IPS DF 6.9 (cell line): ENCODE results near the gene RICTOR.

Source experiments
- DNase-seq: peaks from one replicate; pipeline ENCODE4 v3.0.0-alpha.2; 2013; ENCODE audit warnings: low read depth, low spot score
- H3K27ac ChIP-seq: one replicate; pipeline ENCODE4 v1.5.1; 2013; ENCODE audit warnings: low read length, control low read depth
- H3K27me3 ChIP-seq: 2 replicates; pipeline ENCODE4 v1.6.1; 2013; ENCODE audit warnings: mild to moderate bottlenecking, low read length; ENCODE audit not compliant: control insufficient read depth, insufficient read depth
- H3K36me3 ChIP-seq: 2 replicates; pipeline ENCODE4 v1.6.1; 2013; ENCODE audit warnings: low read length; ENCODE audit not compliant: control insufficient read depth, insufficient read depth
- H3K4me1 ChIP-seq: 2 replicates; pipeline ENCODE4 v1.6.1; 2013; ENCODE audit warnings: low read length; ENCODE audit not compliant: control insufficient read depth, insufficient read depth
- H3K4me3 ChIP-seq: 2 replicates; pipeline ENCODE4 v1.5.1; 2013; ENCODE audit warnings: mild to moderate bottlenecking, low read length
- H3K9me3 ChIP-seq: 2 replicates; pipeline ENCODE4 v1.6.1; 2013; ENCODE audit warnings: low read length, inconsistent platforms; ENCODE audit not compliant: control insufficient read depth, insufficient read depth
- WGBS: extraction: QIAGEN DNeasy Blood & Tissue Kit; methylation state at CpG from one replicate; pipeline ENCODE4 v1.1.7; 2013; ENCODE audit warnings: mixed read lengths, missing lambda C conversion rate; ENCODE audit not compliant: insufficient read length, insufficient coverage; 5-methylcytosine and 5-hydroxymethylcytosine counted together

RICTOR gene

DNA sequence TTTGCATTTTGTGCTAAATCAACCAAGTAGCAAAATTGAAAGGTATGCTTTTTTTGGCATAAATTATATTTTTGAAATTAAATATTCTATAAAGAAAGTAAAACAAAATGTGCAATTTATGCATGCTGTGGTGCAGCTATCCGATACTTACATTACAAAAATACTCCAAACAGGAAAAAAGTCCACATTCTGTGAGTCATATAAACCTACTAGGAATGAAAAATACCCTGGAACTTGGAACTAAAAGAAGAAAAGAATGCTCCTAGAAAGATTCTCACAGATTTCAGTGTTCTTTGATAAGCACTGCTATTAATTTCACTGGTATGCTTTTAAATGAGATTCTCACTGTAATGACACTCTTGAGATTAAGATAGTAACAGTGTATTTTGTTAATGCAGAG lies 135.8 kb downstream of the RICTOR start:
- H3K4me1 ChIP-seq = no peaks in the 10 kb centered on the region
- H3K9me3 ChIP-seq = no peaks in the 10 kb centered on the region
- DNase-seq = no peak
- H3K27me3 ChIP-seq = no peaks in the 10 kb centered on the region
- no peak overlapping the region for H3K4me3 ChIP-seq
- WGBS = no CpG with 5 or more reads among the region's 1 CpG
- H3K36me3 ChIP-seq = no peaks in the 10 kb centered on the region
- no peak overlapping the region for H3K27ac ChIP-seq

DNA sequence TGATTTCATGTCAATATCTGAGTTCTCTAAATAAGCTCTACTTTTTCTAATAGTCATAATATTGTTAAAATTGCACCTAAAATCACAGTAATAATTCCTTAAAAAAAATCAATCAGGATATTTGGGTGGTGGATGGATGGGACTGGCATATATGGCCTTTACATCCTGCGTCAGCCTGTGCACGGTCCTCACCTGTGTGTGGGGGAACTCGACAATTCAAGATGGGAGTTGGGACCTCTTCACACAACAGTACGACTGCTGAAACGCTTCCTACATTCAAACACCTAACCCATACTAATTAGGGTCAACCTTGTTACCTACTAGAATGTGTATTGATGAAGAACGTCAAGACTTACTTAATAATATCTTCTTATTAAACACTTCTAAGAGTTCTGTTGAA lies 137.9 kb downstream of the RICTOR start:
- Histone ChIP-seq H3K27me3 (no peaks in the 10 kb centered on the region), H3K4me3 (no peak overlapping the region), H3K36me3 (no peaks in the 10 kb centered on the region), H3K4me1 (no peaks in the 10 kb centered on the region), H3K9me3 (no peaks in the 10 kb centered on the region), H3K27ac (no peak overlapping the region)
- DNase-seq = no peak
- WGBS = no CpG with 5 or more reads among the region's 6 CpGs

DNA sequence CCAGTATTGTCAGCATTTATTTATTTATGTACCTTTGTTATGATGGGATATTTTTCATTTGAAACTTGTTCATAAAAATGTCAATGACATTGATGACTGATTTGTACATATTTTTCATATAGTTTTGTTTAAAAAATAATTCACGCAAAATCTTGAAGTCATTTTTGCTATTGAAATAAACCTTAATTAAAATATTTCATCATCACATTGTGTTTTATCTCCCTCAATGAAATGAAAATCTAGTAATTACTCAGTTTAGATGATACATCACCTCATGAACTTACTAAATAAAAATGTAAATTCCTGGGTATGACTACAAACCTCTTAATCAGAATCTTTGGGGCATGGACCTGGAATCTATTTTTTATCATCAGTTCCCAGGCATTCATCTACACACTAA lies 138.8 kb downstream of the RICTOR start:
- DNase-seq = no peak
- H3K27ac ChIP-seq = no peak overlapping the region
- no peak overlapping the region for H3K4me3 ChIP-seq
- WGBS = no CpG with 5 or more reads among the region's 1 CpG
- no peaks in the 10 kb centered on the region for H3K4me1 ChIP-seq
- H3K36me3 ChIP-seq = no peaks in the 10 kb centered on the region
- H3K27me3 ChIP-seq = no peaks in the 10 kb centered on the region
- no peaks in the 10 kb centered on the region for H3K9me3 ChIP-seq

DNA sequence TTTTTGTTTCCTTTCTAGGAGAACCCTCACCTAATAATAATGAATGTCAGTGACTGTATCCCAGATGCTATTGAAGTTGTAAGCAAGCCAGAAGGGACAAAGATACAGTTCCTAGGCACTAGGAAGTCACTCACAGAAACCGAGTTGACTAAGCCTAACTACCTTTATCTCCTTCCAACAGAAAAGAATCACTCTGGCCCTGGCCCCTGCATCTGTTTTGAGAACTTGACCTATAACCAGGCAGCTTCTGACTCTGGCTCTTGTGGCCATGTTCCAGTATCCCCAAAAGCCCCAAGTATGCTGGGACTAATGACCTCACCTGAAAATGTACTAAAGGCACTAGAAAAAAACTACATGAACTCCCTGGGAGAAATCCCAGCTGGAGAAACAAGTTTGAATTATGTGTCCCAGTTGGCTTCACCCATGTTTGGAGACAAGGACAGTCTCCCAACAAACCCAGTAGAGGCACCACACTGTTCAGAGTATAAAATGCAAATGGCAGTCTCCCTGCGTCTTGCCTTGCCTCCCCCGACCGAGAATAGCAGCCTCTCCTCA lies 141.3 kb downstream of the RICTOR start:
- H3K9me3 ChIP-seq = no peaks in the 10 kb centered on the region
- H3K27me3 ChIP-seq = no peaks in the 10 kb centered on the region
- no peak overlapping the region for H3K27ac ChIP-seq
- no peak overlapping the region for H3K4me3 ChIP-seq
- no peak for DNase-seq
- no peaks in the 10 kb centered on the region for H3K4me1 ChIP-seq
- H3K36me3 ChIP-seq = no peaks in the 10 kb centered on the region
- WGBS = no CpG with 5 or more reads among the region's 4 CpGs

DNA sequence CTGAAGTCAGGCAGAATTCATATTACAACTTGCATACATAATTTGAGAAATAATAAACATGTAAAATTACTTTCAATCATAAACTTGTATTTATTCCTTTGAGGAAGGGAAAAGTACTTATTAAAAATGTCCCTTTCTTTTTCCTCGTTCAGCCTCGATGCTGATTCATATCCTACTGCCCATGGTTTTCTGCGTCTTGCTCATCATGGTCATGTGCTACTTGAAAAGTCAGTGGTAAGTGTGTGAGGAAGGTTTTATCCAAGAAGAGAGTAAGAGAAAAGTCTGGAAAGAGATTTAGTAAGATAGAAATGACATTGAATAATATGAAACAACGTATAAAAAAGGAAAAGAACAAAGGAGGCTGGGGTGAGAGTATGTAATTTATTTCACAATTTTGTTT lies 142.5 kb downstream of the RICTOR start:
- no CpG with 5 or more reads among the region's 4 CpGs for WGBS
- Histone ChIP-seq H3K4me1 (no peaks in the 10 kb centered on the region), H3K27me3 (no peaks in the 10 kb centered on the region), H3K36me3 (no peaks in the 10 kb centered on the region), H3K9me3 (no peaks in the 10 kb centered on the region), H3K27ac (no peak overlapping the region), H3K4me3 (no peak overlapping the region)
- DNase-seq = no peak

DNA sequence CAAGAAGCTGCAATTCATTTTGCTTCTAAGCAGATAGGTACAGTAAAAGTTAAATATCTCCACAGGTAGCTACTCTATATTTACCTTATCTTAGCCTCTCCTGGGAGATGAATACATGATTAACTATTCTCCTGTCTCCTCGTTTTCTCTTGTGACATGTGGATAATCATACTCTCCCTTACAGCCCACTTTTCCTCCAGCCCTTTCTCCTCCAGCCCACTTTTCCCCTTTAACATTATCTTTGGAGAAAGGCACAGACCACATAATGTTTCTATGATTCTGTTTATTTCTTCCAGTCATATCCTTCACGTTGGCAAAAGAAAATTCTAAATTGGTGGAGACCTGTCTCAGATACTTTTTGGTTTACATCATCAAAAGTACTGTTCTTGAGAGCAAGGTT lies 144.4 kb downstream of the RICTOR start:
- Histone ChIP-seq H3K4me3 (no peak overlapping the region), H3K4me1 (no peaks in the 10 kb centered on the region), H3K36me3 (no peaks in the 10 kb centered on the region), H3K9me3 (no peaks in the 10 kb centered on the region), H3K27me3 (no peaks in the 10 kb centered on the region), H3K27ac (no peak overlapping the region)
- WGBS = no CpG with 5 or more reads among the region's 2 CpGs
- no peak for DNase-seq

DNA sequence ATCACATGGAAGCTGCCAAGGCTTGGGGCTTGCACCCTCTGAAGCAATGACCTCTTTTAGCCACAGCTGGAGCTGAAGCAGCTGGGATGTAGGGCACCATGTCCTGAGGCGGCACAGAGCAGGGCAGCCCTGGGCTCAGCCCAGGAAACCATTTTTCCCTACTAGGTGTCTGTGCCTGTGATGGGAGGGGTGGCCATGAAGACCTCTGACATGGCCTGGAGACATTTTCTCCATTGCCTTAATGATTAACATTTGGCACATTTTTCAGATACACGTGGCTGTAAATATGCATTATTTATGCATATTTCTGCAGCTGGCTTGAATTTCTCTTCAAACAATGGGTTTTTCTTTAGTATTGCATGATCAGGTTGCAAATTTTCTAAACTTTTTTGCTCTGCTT lies 146.7 kb downstream of the RICTOR start:
- no peak for DNase-seq
- H3K4me1 ChIP-seq = no peaks in the 10 kb centered on the region
- no peaks in the 10 kb centered on the region for H3K9me3 ChIP-seq
- no CpG with 5 or more reads among the region's 2 CpGs for WGBS
- no peak overlapping the region for H3K4me3 ChIP-seq
- H3K27ac ChIP-seq = no peak overlapping the region
- no peaks in the 10 kb centered on the region for H3K27me3 ChIP-seq
- no peaks in the 10 kb centered on the region for H3K36me3 ChIP-seq

DNA sequence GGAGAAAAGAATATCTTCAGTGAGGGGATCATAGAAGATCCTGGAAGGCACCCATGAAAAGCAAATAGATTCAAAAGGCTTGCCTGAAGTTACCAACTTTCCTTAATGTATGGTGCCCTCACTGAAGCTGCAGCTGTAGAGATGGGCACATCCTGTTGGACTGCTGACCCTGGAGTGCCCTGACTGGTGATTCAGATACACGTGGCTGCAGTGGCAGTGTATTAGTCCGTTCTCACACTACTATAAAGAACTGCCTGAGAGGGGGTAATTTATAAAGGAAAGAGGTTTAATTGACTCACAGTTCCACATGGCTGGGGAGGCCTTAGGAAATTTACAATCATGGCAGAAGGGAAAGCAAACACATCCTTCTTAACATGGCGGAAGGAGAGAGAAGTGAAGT lies 148.1 kb downstream of the RICTOR start:
- DNase-seq = no peak
- H3K9me3 ChIP-seq = no peaks in the 10 kb centered on the region
- H3K36me3 ChIP-seq = no peaks in the 10 kb centered on the region
- H3K4me3 ChIP-seq = no peak overlapping the region
- no peaks in the 10 kb centered on the region for H3K27me3 ChIP-seq
- no peaks in the 10 kb centered on the region for H3K4me1 ChIP-seq
- WGBS = no CpG with 5 or more reads among the region's 3 CpGs
- H3K27ac ChIP-seq = no peak overlapping the region

DNA sequence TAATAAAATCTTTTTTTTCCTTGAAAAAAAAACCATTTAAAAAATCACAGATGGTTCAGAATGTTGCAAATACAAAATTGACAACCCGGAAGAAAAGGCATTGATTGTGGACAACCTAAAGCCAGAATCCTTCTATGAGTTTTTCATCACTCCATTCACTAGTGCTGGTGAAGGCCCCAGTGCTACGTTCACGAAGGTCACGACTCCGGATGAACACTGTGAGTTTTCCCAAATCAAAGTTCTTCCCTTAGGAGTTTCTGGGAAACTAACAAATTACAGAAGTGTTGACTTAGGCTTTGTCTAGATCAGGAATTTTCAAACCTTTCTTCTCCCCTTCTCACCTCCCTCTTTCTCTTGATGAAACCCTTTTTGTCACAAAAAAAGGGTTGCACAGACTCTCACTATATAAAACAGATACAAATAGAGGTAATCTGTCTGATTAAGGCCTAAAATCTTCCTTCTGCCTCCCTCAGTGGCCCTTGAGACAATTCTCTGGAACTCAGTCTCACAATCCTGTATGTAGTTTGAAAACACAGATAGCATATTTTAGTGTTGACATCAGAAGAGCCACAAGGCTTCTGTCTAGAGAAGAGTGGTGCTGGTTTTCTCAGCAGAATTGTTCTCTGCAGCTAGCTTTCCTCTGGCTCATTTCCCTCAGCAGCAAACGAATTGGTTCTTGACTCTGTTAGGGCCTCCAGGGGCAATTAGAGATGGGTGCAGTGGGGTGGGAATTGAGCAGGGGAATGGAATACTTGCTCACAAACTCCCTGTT lies 148.9 kb downstream of the RICTOR start:
- no CpG with 5 or more reads among the region's 6 CpGs for WGBS
- Histone ChIP-seq H3K9me3 (no peaks in the 10 kb centered on the region), H3K27ac (no peak overlapping the region), H3K36me3 (no peaks in the 10 kb centered on the region), H3K4me3 (no peak overlapping the region), H3K27me3 (no peaks in the 10 kb centered on the region), H3K4me1 (no peaks in the 10 kb centered on the region)
- no peak for DNase-seq

DNA sequence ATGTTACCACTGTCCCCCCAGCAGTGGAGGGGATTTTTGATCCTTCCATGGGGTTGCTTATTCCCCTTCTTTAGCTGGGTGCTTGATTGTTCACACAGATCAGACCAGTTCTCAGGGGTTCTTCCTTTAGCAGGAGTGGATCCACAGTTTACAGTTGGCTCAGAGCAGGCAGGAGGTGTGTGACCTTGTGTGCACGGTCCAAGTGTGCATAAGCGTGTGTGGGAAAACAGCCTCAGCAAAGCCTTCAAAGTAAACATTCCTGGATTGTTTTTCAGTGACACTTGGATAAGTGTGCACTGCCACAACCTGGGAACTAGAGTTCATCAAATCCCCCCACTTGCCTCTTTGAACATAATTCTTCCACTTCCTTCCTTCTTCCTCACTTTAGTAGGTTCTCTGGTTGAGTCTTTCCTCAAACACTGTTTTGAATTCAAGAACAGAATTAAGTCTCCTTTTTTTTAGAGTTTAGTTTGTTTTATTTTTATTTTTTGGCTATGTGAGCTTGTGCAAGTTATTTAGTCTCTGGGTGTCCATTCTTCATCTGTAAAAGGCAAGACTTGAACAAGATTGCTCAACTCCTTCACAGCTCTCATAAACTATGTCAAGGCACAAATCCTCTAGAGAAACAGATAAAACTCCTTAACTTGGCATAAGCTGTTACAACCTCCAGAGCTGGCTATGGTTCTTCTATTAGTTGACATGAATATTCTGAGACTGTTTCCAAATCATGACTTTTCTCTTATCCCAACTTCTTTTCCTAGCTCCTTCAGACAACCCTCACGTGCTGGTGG lies 150.3 kb downstream of the RICTOR start:
- no CpG with 5 or more reads among the region's 3 CpGs for WGBS

More for the DNA sequence above, 150.3 kb downstream of the RICTOR start:
- Histone ChIP-seq H3K4me1 (no peaks in the 10 kb centered on the region), H3K4me3 (no peak overlapping the region), H3K9me3 (no peaks in the 10 kb centered on the region), H3K27me3 (no peaks in the 10 kb centered on the region), H3K27ac (no peak overlapping the region), H3K36me3 (no peaks in the 10 kb centered on the region)
- no peak for DNase-seq
